Mucosa of descending colon (tissue), 3 donors: ENCODE measurements around the gene DRAM2. TPM values are rescaled to one million over a fixed set of nuclear protein-coding genes. Genes with fewer than 3 reads are reported as not detected.

Experiments used
- ATAC-seq: fragments of 200-7000 bp; cut with Tn5 transposase; one replicate; pipeline ENCODE4 v1.9.1; 2020; ENCODE audit warnings: mild to moderate bottlenecking, moderate library complexity
- DNase-seq, 3 donors: peaks; one replicate each; pipeline ENCODE4 v3.0.0-alpha.2; 2020
- H3K36me3 ChIP-seq: fragments of 200-600 bp; one replicate; pipeline ENCODE4 v1.8.0; 2021; ENCODE audit warnings: low read depth, mild to moderate bottlenecking
- H3K4me1 ChIP-seq: fragments of 200-600 bp; one replicate; pipeline ENCODE4 v1.8.0; 2021; ENCODE audit warnings: low read depth, mild to moderate bottlenecking
- H3K4me3 ChIP-seq: fragments of 200-600 bp; one replicate; pipeline ENCODE4 v1.8.0; 2021; ENCODE audit warnings: mild to moderate bottlenecking
- H3K9me3 ChIP-seq: fragments of 200-600 bp; one replicate; pipeline ENCODE4 v1.8.0; 2021; ENCODE audit warnings: mild to moderate bottlenecking
- intact Hi-C, 2 donors: fragments of 100-400 bp; cut with DNase I in 1 of 2; cut with micrococcal nuclease in 1 of 2; formaldehyde crosslinking; loops; one replicate each; pipeline versions ENCODE4 v1.11.0 to v1.11.1; 2022; cut with DNase I, micrococcal nuclease
- total RNA-seq, 3 donors: library from RNA; stranded (reverse); fragmentation: NEBNext Ultra II Directional in 2 of 3; extraction: Animal tissue kit (Norgen Biotek cat#: 25700) in 2 of 3; gene quantifications; one replicate each; pipeline versions ENCODE4 v1.2.1 to v1.2.4, GENCODE V29; 2021 to 2023
- TF ChIP-seq, protein P1 (sequence below): fragments of 200-600 bp; IDR thresholded peaks from one replicate; pipeline ENCODE4 v1.8.0; 2022; ENCODE audit warnings: antibody characterized with exemption, mild to moderate bottlenecking
- donor health status: DM: no; HTN: no; CAD: no; lungs with moderate emphysema.
- donor health status: DM: no; HTN: no; CAD: no.
- donor health status: DM: no; HTN: yes; CAD: no.

DRAM2 gene
- total RNA-seq, 3 donors from 2014 or later = 44.2 to 52.3 (median 48.5) TPM

DNA sequence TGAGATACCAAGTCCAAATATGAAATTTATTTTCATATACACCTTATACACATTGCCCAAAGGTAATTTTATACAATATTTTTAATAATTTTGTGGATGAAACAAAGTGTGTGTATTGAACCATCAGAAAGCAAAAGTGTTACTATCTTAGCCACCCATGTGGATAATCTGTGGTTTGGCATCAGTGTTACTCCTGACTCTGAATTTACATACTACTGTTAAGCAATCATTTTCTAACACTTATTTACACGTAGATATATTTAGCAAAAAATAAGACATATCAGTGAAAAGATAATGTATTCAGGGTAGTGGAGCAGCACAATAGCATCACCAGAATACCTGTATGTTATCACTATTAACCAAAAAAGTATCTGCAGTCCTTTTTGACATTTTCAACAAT, 36.8 kb upstream of the DRAM2 start:
- Histone ChIP-seq H3K4me3 (no peak overlapping the region), H3K36me3 (no peaks in the 10 kb centered on the region), H3K9me3 (no peaks in the 10 kb centered on the region), H3K4me1 (no peaks in the 10 kb centered on the region)
- TF ChIP-seq, protein P1, sequence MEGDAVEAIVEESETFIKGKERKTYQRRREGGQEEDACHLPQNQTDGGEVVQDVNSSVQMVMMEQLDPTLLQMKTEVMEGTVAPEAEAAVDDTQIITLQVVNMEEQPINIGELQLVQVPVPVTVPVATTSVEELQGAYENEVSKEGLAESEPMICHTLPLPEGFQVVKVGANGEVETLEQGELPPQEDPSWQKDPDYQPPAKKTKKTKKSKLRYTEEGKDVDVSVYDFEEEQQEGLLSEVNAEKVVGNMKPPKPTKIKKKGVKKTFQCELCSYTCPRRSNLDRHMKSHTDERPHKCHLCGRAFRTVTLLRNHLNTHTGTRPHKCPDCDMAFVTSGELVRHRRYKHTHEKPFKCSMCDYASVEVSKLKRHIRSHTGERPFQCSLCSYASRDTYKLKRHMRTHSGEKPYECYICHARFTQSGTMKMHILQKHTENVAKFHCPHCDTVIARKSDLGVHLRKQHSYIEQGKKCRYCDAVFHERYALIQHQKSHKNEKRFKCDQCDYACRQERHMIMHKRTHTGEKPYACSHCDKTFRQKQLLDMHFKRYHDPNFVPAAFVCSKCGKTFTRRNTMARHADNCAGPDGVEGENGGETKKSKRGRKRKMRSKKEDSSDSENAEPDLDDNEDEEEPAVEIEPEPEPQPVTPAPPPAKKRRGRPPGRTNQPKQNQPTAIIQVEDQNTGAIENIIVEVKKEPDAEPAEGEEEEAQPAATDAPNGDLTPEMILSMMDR = no peak
- ATAC-seq (no peak), DNase-seq (no peak)
- intact Hi-C loops = no loop called here

DNA sequence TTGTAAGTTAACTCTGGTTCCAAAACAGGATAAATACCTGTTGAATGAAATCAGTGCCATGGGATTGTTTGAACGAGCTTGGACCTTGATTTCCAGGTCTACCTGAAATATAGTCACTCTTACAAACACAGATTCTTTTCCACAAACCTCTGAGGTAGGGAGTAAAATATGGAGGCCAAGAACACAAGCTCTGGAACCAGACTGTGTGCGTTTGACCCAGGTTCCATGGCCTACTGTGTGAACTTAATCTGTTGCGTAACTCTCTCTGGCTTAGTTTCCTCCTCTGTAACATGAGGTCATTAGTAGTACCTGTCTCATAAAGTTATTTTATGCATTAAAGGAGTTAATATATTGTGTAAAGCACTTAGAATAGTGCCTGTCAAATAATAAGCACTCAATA, 35.5 kb upstream of the DRAM2 start:
- TF ChIP-seq, protein P1 = no peak
- no peaks in the 10 kb centered on the region for H3K36me3 ChIP-seq
- ATAC-seq = no peak

DNA sequence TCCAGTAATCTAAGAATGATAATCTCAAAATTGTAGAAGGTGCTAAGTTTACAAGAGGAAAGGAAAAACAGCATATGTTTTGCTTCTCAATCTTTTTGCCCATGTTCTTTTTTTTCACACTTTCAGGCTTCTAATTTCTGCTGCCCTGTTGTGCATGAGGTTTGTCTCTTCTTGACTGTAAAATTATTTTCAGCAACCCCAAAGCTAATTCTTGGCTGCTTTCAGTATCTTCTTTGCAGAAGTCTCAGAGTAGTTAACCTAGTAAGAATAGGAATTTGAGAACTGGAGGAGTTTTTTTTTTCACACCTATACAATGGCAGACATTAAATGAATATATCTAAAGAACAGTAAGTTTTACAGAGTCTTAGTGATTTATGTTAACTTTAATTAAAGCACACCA, 34.2 kb upstream of the DRAM2 start:
- H3K36me3 ChIP-seq = no peaks in the 10 kb centered on the region
- H3K4me1 ChIP-seq = no peaks in the 10 kb centered on the region
- no peak for ATAC-seq
- H3K9me3 ChIP-seq = no peaks in the 10 kb centered on the region
- H3K4me3 ChIP-seq = no peak overlapping the region
- TF ChIP-seq, protein P1 = no peak
- no peak for DNase-seq
- intact Hi-C loops = no loop called here

More for the DNA sequence above, 35.5 kb upstream of the DRAM2 start:
- no peaks in the 10 kb centered on the region for H3K9me3 ChIP-seq
- DNase-seq = no peak
- H3K4me1 ChIP-seq = no peaks in the 10 kb centered on the region
- no peak overlapping the region for H3K4me3 ChIP-seq
- intact Hi-C loops = no loop called here

DNA sequence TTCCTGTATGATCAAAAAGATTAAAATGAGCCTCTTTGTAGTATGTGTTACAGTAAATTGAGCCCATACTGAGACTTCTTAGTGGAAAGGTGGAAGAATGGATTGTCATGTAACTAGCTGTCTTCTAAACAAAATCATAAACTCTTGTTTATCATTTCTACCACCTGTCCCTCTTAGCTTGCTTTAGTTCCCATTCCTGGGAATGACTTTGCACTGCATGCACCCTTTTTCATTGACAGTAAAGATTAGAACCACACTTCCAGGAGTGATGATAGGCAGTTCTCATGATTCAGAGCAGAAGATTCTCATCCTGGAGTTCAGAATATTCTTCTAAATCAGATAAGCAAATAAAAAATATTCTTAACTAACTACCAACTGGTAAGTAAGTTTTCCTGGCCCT, 32.6 kb upstream of the DRAM2 start:
- DNase-seq (no peak), ATAC-seq (no peak)
- Histone ChIP-seq H3K4me3 (no peak overlapping the region), H3K4me1 (no peaks in the 10 kb centered on the region), H3K36me3 (no peaks in the 10 kb centered on the region), H3K9me3 (no peaks in the 10 kb centered on the region)
- intact Hi-C loops = no loop called here
- TF ChIP-seq, protein P1 = no peak

DNA sequence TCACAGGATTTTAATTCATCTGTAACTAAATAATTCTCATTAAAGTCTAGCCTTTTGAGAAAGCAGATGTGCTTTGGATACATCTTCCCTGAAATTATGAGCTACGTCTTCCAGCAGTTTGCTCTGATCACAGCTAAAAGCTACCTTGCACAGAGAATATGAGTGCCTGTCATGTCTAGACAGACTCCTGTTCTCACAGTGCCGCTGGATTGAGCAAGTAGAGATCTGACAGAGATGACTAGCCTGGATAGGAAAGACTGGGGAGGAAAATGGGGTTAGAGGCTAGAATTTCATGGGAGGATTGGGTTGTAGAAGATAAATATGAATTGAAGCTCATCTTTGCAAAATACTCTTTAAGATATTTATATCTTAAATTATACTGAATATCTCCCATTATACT, 24.3 kb upstream of the DRAM2 start:
- ATAC-seq (no peak), DNase-seq (no peak)
- no peaks in the 10 kb centered on the region for H3K9me3 ChIP-seq
- H3K4me3 ChIP-seq = no peak overlapping the region
- no peaks in the 10 kb centered on the region for H3K36me3 ChIP-seq
- intact Hi-C loops = no loop called here
- TF ChIP-seq, protein P1 = no peak
- H3K4me1 ChIP-seq = no peaks in the 10 kb centered on the region

DNA sequence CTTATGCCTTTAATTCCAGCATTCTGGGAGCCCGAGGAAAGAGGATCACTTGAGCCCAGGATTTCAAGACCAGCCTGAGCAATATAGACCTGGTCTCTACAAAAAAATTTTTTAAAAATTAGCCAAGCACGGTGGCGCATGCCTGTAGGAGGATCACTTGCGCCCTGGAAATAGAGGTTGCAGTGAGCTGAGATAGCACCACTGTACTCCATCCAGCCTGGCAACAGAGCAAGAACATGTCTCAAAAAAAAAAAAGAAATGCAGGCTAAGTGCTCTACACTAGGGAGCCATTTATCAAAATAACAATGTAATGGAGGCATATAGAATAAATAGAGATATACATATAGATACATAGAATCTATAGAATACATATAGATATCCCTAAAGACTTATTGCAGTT, 23.5 kb upstream of the DRAM2 start:
- ATAC-seq = no peak
- Histone ChIP-seq H3K36me3 (no peaks in the 10 kb centered on the region), H3K4me1 (no peaks in the 10 kb centered on the region), H3K9me3 (no peaks in the 10 kb centered on the region), H3K4me3 (no peak overlapping the region)
- intact Hi-C loops = no loop called here
- TF ChIP-seq, protein P1 = no peak
- DNase-seq = no peak
